PC-3 (cell line): ENCODE measurements around the gene GJB4.

Experiments used
- CTCF ChIP-seq: fragments of 300-600 bp; sonication (generic); conservative IDR thresholded peaks from 2 replicates; pipeline ENCODE4 v1.5.1; 2017; ENCODE audit warnings: antibody characterized with exemption, low read depth, mild to moderate bottlenecking, low read length
- EZH2 ChIP-seq: fragments of 300-600 bp; sonication (generic); IDR thresholded peaks from one replicate; pipeline ENCODE4 v1.6.1; 2017; ENCODE audit warnings: antibody characterized with exemption, mild to moderate bottlenecking, low read length; ENCODE audit not compliant: unreplicated experiment
- EZH2phosphoT487 ChIP-seq: fragments of 300-600 bp; sonication (generic); IDR thresholded peaks from 2 replicates; pipeline ENCODE4 v1.6.1; 2018; ENCODE audit warnings: mild to moderate bottlenecking, antibody characterized with exemption, low read length, borderline replicate concordance

- TF ChIP-seq CTCF = no peak
- no peak for TF ChIP-seq EZH2
- TF ChIP-seq EZH2phosphoT487 = no peak
Measured at GRCh38 chr1:34754964-34755637, 4.4 kb upstream of the GJB4 start, which contains the start of gene GJB5.
